Measurements from ENCODE around the gene TRIP10. TPM values are rescaled to one million over a fixed set of nuclear protein-coding genes. Genes with fewer than 3 reads are reported as not detected.

The TRIP10 gene
- polyA plus RNA-seq, 1 donor from 2014 or later: 0.76 TPM

DNA sequence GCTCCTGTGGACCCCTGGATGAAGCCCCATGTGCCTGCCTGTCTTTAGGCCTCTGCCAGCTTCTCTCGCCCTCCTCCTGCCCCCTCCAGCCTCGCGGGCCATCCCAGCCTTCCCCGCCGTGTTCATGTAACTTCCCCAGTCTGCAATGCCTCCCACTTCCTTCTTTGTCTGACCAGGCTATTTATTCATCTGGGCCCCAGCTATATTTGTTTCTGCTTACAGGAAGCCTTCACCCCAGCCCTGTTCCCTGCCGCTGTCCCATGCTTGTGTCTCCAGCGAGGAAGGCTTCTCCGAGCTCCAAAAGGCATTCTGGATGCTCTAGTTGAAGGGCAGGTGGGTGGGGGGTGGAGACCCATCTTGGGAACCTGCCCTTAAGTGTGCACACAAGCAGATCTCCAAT lies 11.1 kb upstream of the TRIP10 start:
- no peak overlapping the region for H3K9ac ChIP-seq (ENCODE audit: low read length)
- H3K27ac ChIP-seq (ENCODE audit: low read length): no peak overlapping the region
- no peaks in the 10 kb centered on the region for H3K27me3 ChIP-seq (ENCODE audit: insufficient read depth, low read depth, low read length)

DNA sequence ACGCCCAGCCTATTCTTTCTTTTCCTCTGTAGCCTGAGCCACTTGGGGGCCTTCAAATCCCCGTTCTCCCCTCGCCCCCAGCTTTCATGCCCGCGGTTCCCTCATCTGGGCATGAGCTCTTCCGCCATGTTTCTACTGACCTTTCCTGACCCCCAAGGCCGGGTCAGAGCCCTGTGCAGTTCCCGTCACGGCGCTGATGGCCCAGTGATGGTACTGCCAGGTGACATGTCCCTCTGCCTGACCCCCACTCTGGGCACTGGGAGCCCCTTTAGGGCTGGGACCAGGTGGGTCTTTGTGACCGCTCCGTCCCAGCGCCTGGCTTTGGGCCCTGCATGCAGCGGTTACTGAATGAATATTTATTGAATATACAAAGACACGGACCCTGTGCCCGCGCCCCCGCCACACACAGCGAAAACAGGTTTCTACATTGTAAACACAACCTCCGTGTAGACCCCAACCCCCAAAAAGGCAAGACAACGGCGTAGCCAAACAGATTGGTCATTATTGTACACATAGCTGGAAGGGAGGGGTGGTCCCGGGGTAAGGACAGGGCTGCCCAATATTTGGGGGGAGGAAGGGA lies 9.8 kb upstream of the TRIP10 start:
- H3K4me2 ChIP-seq (ENCODE audit: low read length): no peak overlapping the region
- no peak overlapping the region for H2AFZ ChIP-seq (ENCODE audit: low read depth, low read length)
- TF ChIP-seq EZH2 (IDR thresholded peaks at IDR 0.05; ENCODE audit: borderline replicate concordance, insufficient read depth, low read length, poor library complexity, severe bottlenecking) (no peak), MXI1 (conservative IDR thresholded peaks at IDR 0.05; ENCODE audit: poor library complexity, severe bottlenecking) (no peak), EP300 (conservative IDR thresholded peaks at IDR 0.05; ENCODE audit: poor library complexity, severe bottlenecking) (no peak), POLR2AphosphoS5 (IDR thresholded peaks at IDR 0.05) (no peak), REST (IDR thresholded peaks at IDR 0.05; ENCODE audit: borderline replicate concordance) (no peak)

More for the DNA sequence above, 11.1 kb upstream of the TRIP10 start:
- TF ChIP-seq POLR2AphosphoS5 (IDR thresholded peaks at IDR 0.05): no peak
- no peak for TF ChIP-seq SMC3 (conservative IDR thresholded peaks at IDR 0.05; ENCODE audit: poor library complexity)
- no peak for TF ChIP-seq MXI1 (conservative IDR thresholded peaks at IDR 0.05; ENCODE audit: poor library complexity, severe bottlenecking)
- no peak for TF ChIP-seq RAD21 (conservative IDR thresholded peaks at IDR 0.05)
- TF ChIP-seq EP300 (conservative IDR thresholded peaks at IDR 0.05; ENCODE audit: poor library complexity, severe bottlenecking): no peak
- TF ChIP-seq TAF1 (IDR thresholded peaks at IDR 0.05; ENCODE audit: low read depth): no peak
- TF ChIP-seq REST (IDR thresholded peaks at IDR 0.05; ENCODE audit: borderline replicate concordance): no peak
- no peak for TF ChIP-seq EZH2 (IDR thresholded peaks at IDR 0.05; ENCODE audit: borderline replicate concordance, insufficient read depth, low read length, poor library complexity, severe bottlenecking)
- no peak for TF ChIP-seq CTCF (IDR thresholded peaks at IDR 0.05; ENCODE audit: poor library complexity, severe bottlenecking)
- Histone ChIP-seq H3K79me2 (replicated peaks; ENCODE audit: insufficient read depth, low read length) (no peaks in the 10 kb centered on the region), H2AFZ (ENCODE audit: low read depth, low read length) (no peak overlapping the region), H3K36me3 (ENCODE audit: insufficient read depth, low read length) (no peaks in the 10 kb centered on the region), H3K4me3 (ENCODE audit: low read length) (no peak overlapping the region), H3F3A (ENCODE audit: insufficient read depth, low read length, poor library complexity, severe bottlenecking) (no peaks in the 10 kb centered on the region), H3K9me3 (ENCODE audit: low read length) (no peaks in the 10 kb centered on the region), H3K4me2 (ENCODE audit: low read length) (no peak overlapping the region), H4K20me1 (ENCODE audit: insufficient read depth) (no peaks in the 10 kb centered on the region), H3K9me2 (ENCODE audit: insufficient read depth, low read length) (no peaks in the 10 kb centered on the region)

More for the DNA sequence above, 9.8 kb upstream of the TRIP10 start:
- Histone ChIP-seq H3K9me3 (ENCODE audit: low read length) (no peaks in the 10 kb centered on the region), H3K36me3 (ENCODE audit: insufficient read depth, low read length) (no peaks in the 10 kb centered on the region), H3K9ac (ENCODE audit: low read length) (no peak overlapping the region), H3K9me2 (ENCODE audit: insufficient read depth, low read length) (no peaks in the 10 kb centered on the region), H3K27ac (ENCODE audit: low read length) (no peak overlapping the region), H3K27me3 (ENCODE audit: insufficient read depth, low read depth, low read length) (no peaks in the 10 kb centered on the region), H3F3A (ENCODE audit: insufficient read depth, low read length, poor library complexity, severe bottlenecking) (no peaks in the 10 kb centered on the region), H3K79me2 (replicated peaks; ENCODE audit: insufficient read depth, low read length) (no peaks in the 10 kb centered on the region), H3K4me3 (ENCODE audit: low read length) (no peak overlapping the region), H4K20me1 (ENCODE audit: insufficient read depth) (no peaks in the 10 kb centered on the region)
